ENCODE results near the gene ADAM22. TPM values are rescaled to one million over a fixed set of nuclear protein-coding genes. Genes with fewer than 3 reads are reported as not detected.

Gene ADAM22
- total and polyA plus RNA-seq, 2 experiments from 2014 or later: 1.6 to 9.8 TPM

DNA sequence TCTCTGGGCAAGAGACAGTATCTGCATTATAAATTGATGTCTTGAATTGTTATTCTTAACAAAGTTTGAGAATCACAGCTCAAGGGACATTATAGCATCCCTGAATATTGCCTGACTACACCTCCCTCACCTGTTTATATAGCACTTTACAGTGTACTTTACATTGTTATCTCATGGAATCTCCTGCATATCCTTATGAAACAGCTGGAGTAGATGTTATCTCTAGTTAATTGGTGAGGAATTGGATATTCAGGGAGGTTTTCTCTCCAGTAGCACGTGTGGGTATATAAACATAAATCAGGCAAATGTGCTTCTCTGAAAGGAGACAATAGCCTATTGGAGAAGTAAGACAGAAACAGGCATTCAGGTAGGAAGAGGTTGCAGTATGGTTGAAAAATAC, 168.6 kb downstream of the ADAM22 start:
- WGBS (ENCODE audit: low lambda C conversion rate, missing lambda C conversion rate): 7% methylated on average over 1 of the region's 1 CpG
- TF ChIP-seq EZH2phosphoT487 (IDR thresholded peaks at IDR 0.05; ENCODE audit: low read depth, severe bottlenecking, unreplicated experiment) (no peak), EZH2 (IDR thresholded peaks at IDR 0.05; ENCODE audit: borderline replicate concordance) (no peak)
- TF ChIP-seq, protein P1, sequence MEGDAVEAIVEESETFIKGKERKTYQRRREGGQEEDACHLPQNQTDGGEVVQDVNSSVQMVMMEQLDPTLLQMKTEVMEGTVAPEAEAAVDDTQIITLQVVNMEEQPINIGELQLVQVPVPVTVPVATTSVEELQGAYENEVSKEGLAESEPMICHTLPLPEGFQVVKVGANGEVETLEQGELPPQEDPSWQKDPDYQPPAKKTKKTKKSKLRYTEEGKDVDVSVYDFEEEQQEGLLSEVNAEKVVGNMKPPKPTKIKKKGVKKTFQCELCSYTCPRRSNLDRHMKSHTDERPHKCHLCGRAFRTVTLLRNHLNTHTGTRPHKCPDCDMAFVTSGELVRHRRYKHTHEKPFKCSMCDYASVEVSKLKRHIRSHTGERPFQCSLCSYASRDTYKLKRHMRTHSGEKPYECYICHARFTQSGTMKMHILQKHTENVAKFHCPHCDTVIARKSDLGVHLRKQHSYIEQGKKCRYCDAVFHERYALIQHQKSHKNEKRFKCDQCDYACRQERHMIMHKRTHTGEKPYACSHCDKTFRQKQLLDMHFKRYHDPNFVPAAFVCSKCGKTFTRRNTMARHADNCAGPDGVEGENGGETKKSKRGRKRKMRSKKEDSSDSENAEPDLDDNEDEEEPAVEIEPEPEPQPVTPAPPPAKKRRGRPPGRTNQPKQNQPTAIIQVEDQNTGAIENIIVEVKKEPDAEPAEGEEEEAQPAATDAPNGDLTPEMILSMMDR (IDR thresholded peaks at IDR 0.05; ENCODE audit: poor library complexity): no peak
- Histone ChIP-seq H3K27me3 (no peaks in the 10 kb centered on the region), H3K4me3 (no peak overlapping the region), H3K4me1 (ENCODE audit: insufficient read depth) (no peaks in the 10 kb centered on the region), H3K9me2 (replicated peaks; ENCODE audit: insufficient read depth) (no peaks in the 10 kb centered on the region), H3K79me2 (no peaks in the 10 kb centered on the region), H3K27ac (no peak overlapping the region), H3K4me2 (no peak overlapping the region), H3K36me3 (replicated peaks; ENCODE audit: insufficient read depth, low read depth) (no peaks in the 10 kb centered on the region), H2AFZ (no peak overlapping the region), H4K20me1 (ENCODE audit: insufficient read depth, poor library complexity, severe bottlenecking) (no peaks in the 10 kb centered on the region), H3K9me3 (ENCODE audit: low read depth) (no peaks in the 10 kb centered on the region)
- no peak for DNase-seq (ENCODE audit: low spot score)

DNA sequence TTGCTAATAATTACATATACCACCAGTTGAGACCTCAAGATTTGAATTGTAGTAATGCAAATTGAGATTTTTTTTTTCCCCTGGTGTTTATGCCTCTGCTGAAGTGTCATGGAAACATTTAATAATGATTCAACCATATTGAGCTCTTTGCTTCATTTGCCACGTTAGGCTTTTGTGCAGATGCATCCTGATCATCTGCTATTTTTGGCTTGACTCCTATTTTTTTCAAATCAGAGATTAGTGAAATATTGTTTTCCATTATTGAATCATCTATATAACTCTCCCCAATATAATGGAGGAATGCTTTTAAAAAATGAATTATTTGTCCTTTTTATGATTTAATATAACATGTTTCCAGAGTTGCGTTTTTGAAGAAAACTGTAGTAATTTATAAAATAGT, 170.7 kb downstream of the ADAM22 start:
- Histone ChIP-seq H3K4me2 (no peak overlapping the region), H3K36me3 (replicated peaks; ENCODE audit: insufficient read depth, low read depth) (no peaks in the 10 kb centered on the region), H3K27ac (no peak overlapping the region), H2AFZ (no peak overlapping the region), H3K4me1 (ENCODE audit: insufficient read depth) (no peaks in the 10 kb centered on the region), H4K20me1 (ENCODE audit: insufficient read depth, poor library complexity, severe bottlenecking) (no peaks in the 10 kb centered on the region), H3K27me3 (no peaks in the 10 kb centered on the region), H3K9me2 (replicated peaks; ENCODE audit: insufficient read depth) (no peaks in the 10 kb centered on the region), H3K4me3 (no peak overlapping the region), H3K9me3 (ENCODE audit: low read depth) (no peaks in the 10 kb centered on the region), H3K79me2 (no peaks in the 10 kb centered on the region)
- WGBS (ENCODE audit: low lambda C conversion rate, missing lambda C conversion rate): 93% methylated on average over 2 of the region's 2 CpGs
- no peak for DNase-seq (ENCODE audit: low spot score)
- TF ChIP-seq, protein P1 (IDR thresholded peaks at IDR 0.05; ENCODE audit: poor library complexity): no peak
- TF ChIP-seq EZH2 (IDR thresholded peaks at IDR 0.05; ENCODE audit: borderline replicate concordance) (no peak), EZH2phosphoT487 (IDR thresholded peaks at IDR 0.05; ENCODE audit: low read depth, severe bottlenecking, unreplicated experiment) (no peak)

DNA sequence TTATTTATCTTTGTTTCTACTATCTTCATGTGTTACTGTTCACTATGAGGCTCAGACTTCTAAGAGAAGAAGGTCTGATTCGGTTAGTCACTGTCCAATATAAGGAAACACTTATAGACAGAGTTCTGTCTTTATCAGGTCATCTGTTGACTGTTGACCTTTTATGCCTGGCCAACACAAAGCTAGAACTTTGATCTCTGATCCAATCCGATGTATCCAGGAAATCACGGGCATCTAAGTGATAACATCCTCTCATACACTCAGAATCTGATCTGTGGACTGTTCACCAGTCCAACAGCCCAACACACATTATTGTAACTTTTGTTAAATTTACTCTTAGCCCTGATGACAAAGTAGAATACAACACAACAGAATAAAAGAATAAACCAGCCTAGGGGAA, 171.2 kb downstream of the ADAM22 start:
- WGBS (ENCODE audit: low lambda C conversion rate, missing lambda C conversion rate): 86% methylated on average over 3 of the region's 3 CpGs
- H3K79me2 ChIP-seq: no peaks in the 10 kb centered on the region
- TF ChIP-seq EZH2phosphoT487 (IDR thresholded peaks at IDR 0.05; ENCODE audit: low read depth, severe bottlenecking, unreplicated experiment): no peak
- TF ChIP-seq, protein P1 (IDR thresholded peaks at IDR 0.05; ENCODE audit: poor library complexity): no peak
- TF ChIP-seq EZH2 (IDR thresholded peaks at IDR 0.05; ENCODE audit: borderline replicate concordance): no peak
- H3K36me3 ChIP-seq (replicated peaks; ENCODE audit: insufficient read depth, low read depth): no peaks in the 10 kb centered on the region
- no peaks in the 10 kb centered on the region for H3K27me3 ChIP-seq
- H3K27ac ChIP-seq: no peak overlapping the region
- no peak overlapping the region for H3K4me2 ChIP-seq
- no peak overlapping the region for H2AFZ ChIP-seq
- H3K9me2 ChIP-seq (replicated peaks; ENCODE audit: insufficient read depth): no peaks in the 10 kb centered on the region
- H4K20me1 ChIP-seq (ENCODE audit: insufficient read depth, poor library complexity, severe bottlenecking): no peaks in the 10 kb centered on the region
- no peaks in the 10 kb centered on the region for H3K9me3 ChIP-seq (ENCODE audit: low read depth)
- H3K4me3 ChIP-seq: no peak overlapping the region
- no peak for DNase-seq (ENCODE audit: low spot score)
- no peaks in the 10 kb centered on the region for H3K4me1 ChIP-seq (ENCODE audit: insufficient read depth)

DNA sequence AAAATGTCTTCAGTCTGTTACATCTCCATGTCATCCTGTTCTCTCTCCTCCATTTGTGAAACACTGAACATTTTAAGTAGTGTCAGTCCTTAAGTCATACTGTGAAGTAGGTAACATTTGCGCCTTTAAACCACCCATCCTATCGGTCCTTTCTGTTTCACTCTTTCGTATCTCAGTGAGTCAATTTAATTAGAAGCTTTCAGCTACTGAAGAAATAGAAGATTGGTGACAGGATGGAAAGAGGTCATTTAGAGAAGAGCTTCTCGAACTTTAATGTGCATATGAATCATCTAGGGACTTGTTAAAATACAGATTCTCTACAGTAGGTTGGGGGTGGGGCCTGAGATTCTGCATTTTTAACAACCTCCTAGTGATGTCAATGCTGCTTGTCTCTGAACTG, 172.4 kb downstream of the ADAM22 start:
- Histone ChIP-seq H3K9me2 (replicated peaks; ENCODE audit: insufficient read depth) (no peaks in the 10 kb centered on the region), H3K4me1 (ENCODE audit: insufficient read depth) (no peaks in the 10 kb centered on the region), H3K27ac (no peak overlapping the region), H3K9me3 (ENCODE audit: low read depth) (no peaks in the 10 kb centered on the region), H2AFZ (no peak overlapping the region), H3K27me3 (no peaks in the 10 kb centered on the region), H3K36me3 (replicated peaks; ENCODE audit: insufficient read depth, low read depth) (no peaks in the 10 kb centered on the region), H3K4me2 (no peak overlapping the region), H3K4me3 (no peak overlapping the region), H3K79me2 (no peaks in the 10 kb centered on the region), H4K20me1 (ENCODE audit: insufficient read depth, poor library complexity, severe bottlenecking) (no peaks in the 10 kb centered on the region)
- no peak for TF ChIP-seq EZH2 (IDR thresholded peaks at IDR 0.05; ENCODE audit: borderline replicate concordance)
- TF ChIP-seq EZH2phosphoT487 (IDR thresholded peaks at IDR 0.05; ENCODE audit: low read depth, severe bottlenecking, unreplicated experiment): no peak
- TF ChIP-seq, protein P1 (IDR thresholded peaks at IDR 0.05; ENCODE audit: poor library complexity): no peak
- no peak for DNase-seq (ENCODE audit: low spot score)
- WGBS (ENCODE audit: low lambda C conversion rate, missing lambda C conversion rate): 83% methylated on average over 4 of the region's 4 CpGs

All from hepatocyte (in vitro differentiated cells).